Epithelial cell of esophagus (primary cell): Measurements from ENCODE around the gene LRRC58.
"Not testable (repeated sequence)": the region's sequence is repeated elsewhere in the genome, so short reads cannot be mapped to it uniquely, and the experiment has no call there.

Experiments used
- DNase-seq: peaks from one replicate; pipeline ENCODE4 v3.0.0; 2010; ENCODE audit warnings: low read depth
- H3K4me3 ChIP-seq: 2 replicates; pipeline ENCODE4 v1.5.1; 2011; ENCODE audit warnings: mild to moderate bottlenecking, low read length, control low read depth
- CTCF ChIP-seq: IDR thresholded peaks from 2 replicates; pipeline ENCODE4 v1.5.1; 2011; ENCODE audit warnings: low read depth, mild to moderate bottlenecking, low read length, control low read depth, inconsistent platforms; ENCODE audit not compliant: insufficient read depth; ENCODE audit errors: missing control alignments

The LRRC58 gene

GRCh38 chr3:120298996-120299395, 50.2 kb downstream of the LRRC58 start:
- TF ChIP-seq CTCF: no peak
- no peak for DNase-seq
- H3K4me3 ChIP-seq: no peak overlapping the region

- not testable (repeated sequence) for DNase-seq
These were observed 57.6 kb downstream of the LRRC58 start for GRCh38 chr3:120291552-120291951.

DNA sequence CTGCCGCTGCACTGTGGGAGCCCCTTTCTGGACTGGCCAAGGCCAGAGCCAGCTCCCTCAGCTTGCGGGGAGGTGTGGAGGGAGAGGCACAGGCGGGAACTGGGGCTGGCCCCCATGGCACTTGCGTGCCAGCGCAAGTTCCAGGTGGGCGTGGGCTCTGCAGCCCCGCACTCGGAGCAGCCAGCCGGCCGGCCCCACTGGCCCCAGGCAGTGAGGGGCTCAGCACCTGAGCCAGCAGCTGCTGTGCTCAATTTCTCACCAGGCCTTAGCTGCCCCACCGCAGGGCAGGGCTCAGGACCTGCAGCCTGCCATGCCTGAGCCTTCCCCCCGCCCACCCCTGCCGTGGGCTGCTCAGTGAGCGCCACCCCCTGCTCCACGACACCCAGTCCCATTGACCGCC, 59.5 kb downstream of the LRRC58 start:
- no peak overlapping the region for H3K4me3 ChIP-seq
- TF ChIP-seq CTCF: no peak
- DNase-seq: no peak

More at GRCh38 chr3:120291552-120291951, 57.6 kb downstream of the LRRC58 start:
- H3K4me3 ChIP-seq: not testable (repeated sequence)

DNA sequence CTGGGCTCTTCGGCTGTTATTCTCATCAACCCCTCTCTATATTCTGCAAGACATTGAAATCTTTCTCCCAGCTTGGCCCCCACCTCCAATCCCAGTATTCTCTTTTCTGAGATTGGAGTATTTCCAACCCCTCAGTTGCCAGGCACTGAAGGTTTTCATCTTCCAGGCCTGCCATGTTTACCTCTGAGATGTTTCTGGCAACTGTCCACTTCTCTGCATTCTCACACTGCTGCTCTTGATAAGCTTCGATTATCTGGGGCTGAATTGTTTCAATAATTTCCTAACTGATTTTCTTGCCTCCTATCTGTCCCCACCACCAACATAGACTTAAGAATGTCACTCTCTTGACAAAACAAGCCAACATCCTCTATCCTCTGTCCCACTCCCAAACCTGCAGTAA, 62.7 kb downstream of the LRRC58 start:
- no peak for DNase-seq
- no peak for TF ChIP-seq CTCF

DNA sequence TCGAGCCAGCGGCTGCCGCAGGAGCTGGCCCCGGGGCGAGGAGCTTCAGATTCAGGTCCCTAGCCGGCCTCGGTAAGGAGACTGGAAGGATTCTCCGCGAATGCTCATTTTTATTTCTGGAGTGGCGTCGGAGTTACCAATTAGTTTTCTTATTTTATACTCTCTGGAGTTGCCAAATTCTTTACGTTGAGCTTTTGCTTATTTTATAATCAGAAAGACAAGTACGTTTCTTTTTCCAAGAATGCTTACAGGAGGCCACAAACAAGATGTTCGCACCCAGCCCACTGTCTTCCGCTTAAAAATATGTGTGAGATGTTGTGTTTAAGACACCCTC, 63.7 kb downstream of the LRRC58 start:
- no peak for DNase-seq
- H3K4me3 ChIP-seq: peak overlapping the region; percentile 34
- TF ChIP-seq CTCF: no peak

More for the DNA sequence above, 62.7 kb downstream of the LRRC58 start:
- no peak overlapping the region for H3K4me3 ChIP-seq

- no peak for TF ChIP-seq CTCF
- H3K4me3 ChIP-seq: peak within 1 kb of the TSS; percentile 47
- peak; percentile 29 for DNase-seq
These were observed 64.2 kb downstream of the LRRC58 start, which contains the start of gene GPR156 for GRCh38 chr3:120284747-120285507. TSS of gene GPR156 (minus strand) at chr3:120285222. CDS start at chr3:120244098, 41,124 bp downstream.

- no peak overlapping the region for H3K4me3 ChIP-seq
- no peak for DNase-seq
- TF ChIP-seq CTCF: no peak
These were observed 67.9 kb downstream of the LRRC58 start for GRCh38 chr3:120281261-120281660.
